Stimulated activated memory B cell treated with anti-CD40 and anti-IgM and Interleukin-4, amounts not matched to agents 10 μg/mL and 1 μg/mL and 100 μg/mL, for 72 hours (primary cell): ENCODE results near the gene PPM1H.
"Not testable (repeated sequence)": the region's sequence is repeated elsewhere in the genome, so short reads cannot be mapped to it uniquely, and the experiment has no call there.

Experiments
- ATAC-seq: fragments of 150-1000 bp; cut with Tn5 transposase; 2 replicates; pipeline ENCODE4 v1.10.0; 2021
- H3K27ac Mint-ChIP-seq: one replicate; pipeline ENCODE4 v1.8.0; 2022; ENCODE audit warnings: mild to moderate bottlenecking, mixed read lengths
- H3K27me3 Mint-ChIP-seq: one replicate; pipeline ENCODE4 v1.8.0; 2022; ENCODE audit warnings: mixed read lengths
- H3K36me3 Mint-ChIP-seq: one replicate; pipeline ENCODE4 v1.8.0; 2022; ENCODE audit warnings: mixed read lengths
- H3K4me1 Mint-ChIP-seq: one replicate; pipeline ENCODE4 v1.8.0; 2022; ENCODE audit warnings: mixed read lengths
- H3K4me3 Mint-ChIP-seq: one replicate; pipeline ENCODE4 v1.8.0; 2022; ENCODE audit warnings: mild to moderate bottlenecking, moderate library complexity, mixed read lengths
- H3K9me3 Mint-ChIP-seq: one replicate; pipeline ENCODE4 v1.8.0; 2022; ENCODE audit warnings: mixed read lengths

Gene PPM1H, protein sequence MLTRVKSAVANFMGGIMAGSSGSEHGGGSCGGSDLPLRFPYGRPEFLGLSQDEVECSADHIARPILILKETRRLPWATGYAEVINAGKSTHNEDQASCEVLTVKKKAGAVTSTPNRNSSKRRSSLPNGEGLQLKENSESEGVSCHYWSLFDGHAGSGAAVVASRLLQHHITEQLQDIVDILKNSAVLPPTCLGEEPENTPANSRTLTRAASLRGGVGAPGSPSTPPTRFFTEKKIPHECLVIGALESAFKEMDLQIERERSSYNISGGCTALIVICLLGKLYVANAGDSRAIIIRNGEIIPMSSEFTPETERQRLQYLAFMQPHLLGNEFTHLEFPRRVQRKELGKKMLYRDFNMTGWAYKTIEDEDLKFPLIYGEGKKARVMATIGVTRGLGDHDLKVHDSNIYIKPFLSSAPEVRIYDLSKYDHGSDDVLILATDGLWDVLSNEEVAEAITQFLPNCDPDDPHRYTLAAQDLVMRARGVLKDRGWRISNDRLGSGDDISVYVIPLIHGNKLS

DNA sequence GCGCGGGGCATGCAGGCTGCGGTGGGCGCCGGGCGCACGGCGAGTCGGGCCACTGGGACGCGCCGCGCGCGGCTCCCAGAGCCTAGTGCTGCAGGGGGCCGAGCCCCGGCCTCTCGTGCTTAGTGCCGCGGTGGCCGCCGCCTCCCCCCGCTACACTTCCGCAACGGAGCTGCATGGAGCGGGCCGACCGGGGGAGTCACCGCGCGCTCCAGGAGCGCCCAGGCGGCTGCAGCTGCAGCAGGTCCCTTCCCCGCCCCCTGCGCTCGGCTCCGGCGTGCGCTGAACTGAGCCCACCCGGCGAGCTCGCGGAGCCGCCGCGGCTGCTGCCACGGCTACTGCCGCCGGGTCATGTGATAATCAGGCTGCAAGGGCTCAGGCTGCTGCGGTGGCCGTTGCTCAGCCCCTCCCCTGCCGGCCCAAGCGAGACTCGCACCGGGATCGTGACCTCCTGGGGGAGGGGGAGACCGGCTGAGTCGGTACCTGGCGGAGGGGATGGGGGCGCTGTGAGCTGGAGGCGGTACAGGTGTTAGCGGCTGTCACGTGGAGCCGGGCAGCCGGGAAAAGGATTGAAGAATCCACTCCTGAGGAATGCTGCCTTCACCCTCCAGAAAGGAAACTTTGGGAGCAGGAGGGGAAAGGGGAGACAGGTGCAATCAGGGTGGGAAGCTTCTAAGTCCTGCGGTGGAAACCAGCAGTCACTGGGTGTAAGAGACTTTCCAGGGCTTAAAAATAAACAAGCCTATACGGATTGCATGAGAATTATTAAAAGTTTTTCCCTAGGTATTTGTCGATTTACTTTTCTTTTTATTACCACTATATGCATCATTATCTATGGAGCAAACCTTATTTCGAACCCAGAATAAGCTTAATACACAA, at the start of gene PPM1H:
Gene PPM1H (minus strand): TSS at position 352 of the 876 bp plus-strand sequence. CDS start 414 bp downstream, outside the sequence.
- peaks cover 49% of the 10 kb centered on the region for H3K27me3 Mint-ChIP-seq
- peak; percentile 77 for ATAC-seq
- H3K27ac Mint-ChIP-seq: no peak within 1 kb of the TSS
- no peaks in the 10 kb centered on the region for H3K36me3 Mint-ChIP-seq
- H3K4me1 Mint-ChIP-seq: peaks cover 17% of the 10 kb centered on the region
- H3K4me3 Mint-ChIP-seq: peak within 1 kb of the TSS; percentile 76
- H3K9me3 Mint-ChIP-seq: no peaks in the 10 kb centered on the region

DNA sequence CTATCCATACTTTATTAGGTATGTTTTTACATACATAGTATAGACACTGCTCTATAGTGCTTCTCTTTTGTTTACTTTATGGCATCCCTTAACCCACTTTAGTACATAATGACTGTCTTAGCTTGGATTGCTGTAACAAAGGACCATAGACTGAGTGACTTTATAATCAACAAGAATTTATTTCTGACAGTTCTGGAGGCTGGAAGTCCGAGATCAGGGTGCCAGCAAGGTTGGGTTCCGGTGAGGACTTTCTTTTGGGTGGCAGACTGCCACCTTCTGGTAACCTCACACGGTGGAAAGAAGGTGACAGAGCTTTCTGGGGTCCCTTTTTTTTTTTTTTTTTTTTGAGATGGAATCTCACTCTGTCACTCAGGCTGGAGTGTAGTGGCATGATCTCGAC, 48.6 kb upstream of the PPM1H start:
- H3K9me3 Mint-ChIP-seq: no peaks in the 10 kb centered on the region
- no peak overlapping the region for H3K27ac Mint-ChIP-seq
- no peaks in the 10 kb centered on the region for H3K27me3 Mint-ChIP-seq
- no peaks in the 10 kb centered on the region for H3K4me1 Mint-ChIP-seq
- no peak overlapping the region for H3K4me3 Mint-ChIP-seq
- ATAC-seq: no peak
- no peaks in the 10 kb centered on the region for H3K36me3 Mint-ChIP-seq

DNA sequence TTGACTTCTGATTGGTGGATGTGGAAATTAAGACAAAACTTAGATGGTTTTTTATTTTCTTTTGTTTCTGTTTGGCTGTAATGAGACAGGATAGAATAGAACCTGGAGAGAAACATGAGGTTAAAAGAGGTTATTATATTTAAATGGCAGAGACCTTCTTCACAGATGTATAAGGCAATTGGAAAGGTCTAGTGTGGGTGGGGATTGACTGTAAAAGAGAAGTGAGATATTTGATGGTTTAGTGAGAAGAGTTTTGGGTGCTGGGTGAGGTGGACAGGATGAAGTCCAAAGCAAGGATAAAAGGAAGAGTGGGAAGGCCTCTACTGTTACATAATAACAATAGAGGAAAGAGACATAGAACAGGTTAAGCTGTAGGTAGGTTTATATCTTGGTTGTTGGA, 43.8 kb upstream of the PPM1H start:
- Mint-ChIP-seq H3K4me1 (no peaks in the 10 kb centered on the region), H3K9me3 (peaks cover 3% of the 10 kb centered on the region), H3K36me3 (no peaks in the 10 kb centered on the region), H3K27ac (no peak overlapping the region), H3K27me3 (no peaks in the 10 kb centered on the region), H3K4me3 (no peak overlapping the region)
- ATAC-seq: no peak

GRCh38 chr12:62977883-62978282, 42.9 kb upstream of the PPM1H start:
- Mint-ChIP-seq H3K4me1 (no peaks in the 10 kb centered on the region), H3K27me3 (no peaks in the 10 kb centered on the region), H3K4me3 (no peak overlapping the region), H3K27ac (no peak overlapping the region), H3K9me3 (peaks cover 3% of the 10 kb centered on the region), H3K36me3 (no peaks in the 10 kb centered on the region)
- ATAC-seq: no peak

DNA sequence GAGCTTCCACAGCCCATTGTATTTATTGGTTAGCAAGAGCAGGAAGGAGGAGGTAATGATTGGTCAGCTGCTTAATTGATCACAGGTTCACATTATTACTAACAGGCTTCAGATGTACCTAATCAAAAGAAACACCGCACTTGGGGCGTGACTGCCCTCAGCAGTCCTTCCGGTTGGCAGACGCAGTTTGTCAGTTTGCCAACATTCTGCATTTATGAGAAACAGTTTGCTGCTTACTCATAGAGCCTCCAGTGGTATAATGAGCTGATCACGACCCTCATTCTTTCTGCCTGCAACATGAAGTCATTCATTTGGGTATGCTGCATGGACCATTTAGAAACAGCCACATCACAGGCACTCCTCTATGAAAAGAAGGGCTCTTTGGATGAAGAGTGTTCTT, 42.5 kb upstream of the PPM1H start:
- H3K9me3 Mint-ChIP-seq: peaks cover 3% of the 10 kb centered on the region
- no peak for ATAC-seq
- no peaks in the 10 kb centered on the region for H3K4me1 Mint-ChIP-seq
- H3K27me3 Mint-ChIP-seq: no peaks in the 10 kb centered on the region
- no peak overlapping the region for H3K27ac Mint-ChIP-seq
- H3K36me3 Mint-ChIP-seq: no peaks in the 10 kb centered on the region
- H3K4me3 Mint-ChIP-seq: no peak overlapping the region

GRCh38 chr12:62976110-62976662, 41.2 kb upstream of the PPM1H start:
- Mint-ChIP-seq H3K27me3 (no peaks in the 10 kb centered on the region), H3K27ac (no peak overlapping the region), H3K4me1 (no peaks in the 10 kb centered on the region), H3K36me3 (no peaks in the 10 kb centered on the region), H3K9me3 (peaks cover 3% of the 10 kb centered on the region), H3K4me3 (no peak overlapping the region)
- no peak for ATAC-seq

GRCh38 chr12:62971769-62972525, 37.0 kb upstream of the PPM1H start:
- no peak overlapping the region for H3K4me3 Mint-ChIP-seq
- H3K27me3 Mint-ChIP-seq: no peaks in the 10 kb centered on the region
- no peaks in the 10 kb centered on the region for H3K4me1 Mint-ChIP-seq
- no peak overlapping the region for H3K27ac Mint-ChIP-seq
- ATAC-seq: peak; percentile 53
- no peaks in the 10 kb centered on the region for H3K36me3 Mint-ChIP-seq
- peaks cover 3% of the 10 kb centered on the region for H3K9me3 Mint-ChIP-seq

GRCh38 chr12:62969695-62970094, 34.7 kb upstream of the PPM1H start:
- no peak for ATAC-seq
- Mint-ChIP-seq H3K27me3 (no peaks in the 10 kb centered on the region), H3K4me3 (no peak overlapping the region)

GRCh38 chr12:62967701-62968100, 32.8 kb upstream of the PPM1H start:
- no peak overlapping the region for H3K4me3 Mint-ChIP-seq
- H3K9me3 Mint-ChIP-seq: no peaks in the 10 kb centered on the region
- no peak overlapping the region for H3K27ac Mint-ChIP-seq
- ATAC-seq: no peak
- no peaks in the 10 kb centered on the region for H3K4me1 Mint-ChIP-seq
- H3K27me3 Mint-ChIP-seq: no peaks in the 10 kb centered on the region
- H3K36me3 Mint-ChIP-seq: no peaks in the 10 kb centered on the region

More at GRCh38 chr12:62969695-62970094, 34.7 kb upstream of the PPM1H start:
- H3K36me3 Mint-ChIP-seq: no peaks in the 10 kb centered on the region
- no peaks in the 10 kb centered on the region for H3K4me1 Mint-ChIP-seq
- H3K27ac Mint-ChIP-seq: no peak overlapping the region
- peaks cover 3% of the 10 kb centered on the region for H3K9me3 Mint-ChIP-seq

- H3K9me3 Mint-ChIP-seq: no peaks in the 10 kb centered on the region
Observed at GRCh38 chr12:62966990-62967506, 32.1 kb upstream of the PPM1H start.

GRCh38 chr12:62966446-62966989, 31.6 kb upstream of the PPM1H start:
- ATAC-seq: peak; percentile 43
- H3K36me3 Mint-ChIP-seq, H3K4me3 Mint-ChIP-seq, H3K9me3 Mint-ChIP-seq, H3K27me3 Mint-ChIP-seq, H3K27ac Mint-ChIP-seq, H3K4me1 Mint-ChIP-seq: not testable (repeated sequence)

More at GRCh38 chr12:62966990-62967506, 32.1 kb upstream of the PPM1H start:
- H3K4me3 Mint-ChIP-seq: no peak overlapping the region
- H3K36me3 Mint-ChIP-seq: no peaks in the 10 kb centered on the region
- no peak overlapping the region for H3K27ac Mint-ChIP-seq
- no peaks in the 10 kb centered on the region for H3K4me1 Mint-ChIP-seq
- H3K27me3 Mint-ChIP-seq: no peaks in the 10 kb centered on the region
- ATAC-seq: no peak

GRCh38 chr12:62965700-62966099, 30.8 kb upstream of the PPM1H start:
- H3K27me3 Mint-ChIP-seq, H3K27ac Mint-ChIP-seq, H3K4me1 Mint-ChIP-seq, H3K36me3 Mint-ChIP-seq, H3K4me3 Mint-ChIP-seq, H3K9me3 Mint-ChIP-seq, ATAC-seq: not testable (repeated sequence)

- not testable (repeated sequence) for H3K36me3 Mint-ChIP-seq, H3K4me3 Mint-ChIP-seq, H3K27me3 Mint-ChIP-seq, H3K27ac Mint-ChIP-seq, ATAC-seq, H3K4me1 Mint-ChIP-seq, H3K9me3 Mint-ChIP-seq
Observed at GRCh38 chr12:62965242-62965641, 30.3 kb upstream of the PPM1H start.

DNA sequence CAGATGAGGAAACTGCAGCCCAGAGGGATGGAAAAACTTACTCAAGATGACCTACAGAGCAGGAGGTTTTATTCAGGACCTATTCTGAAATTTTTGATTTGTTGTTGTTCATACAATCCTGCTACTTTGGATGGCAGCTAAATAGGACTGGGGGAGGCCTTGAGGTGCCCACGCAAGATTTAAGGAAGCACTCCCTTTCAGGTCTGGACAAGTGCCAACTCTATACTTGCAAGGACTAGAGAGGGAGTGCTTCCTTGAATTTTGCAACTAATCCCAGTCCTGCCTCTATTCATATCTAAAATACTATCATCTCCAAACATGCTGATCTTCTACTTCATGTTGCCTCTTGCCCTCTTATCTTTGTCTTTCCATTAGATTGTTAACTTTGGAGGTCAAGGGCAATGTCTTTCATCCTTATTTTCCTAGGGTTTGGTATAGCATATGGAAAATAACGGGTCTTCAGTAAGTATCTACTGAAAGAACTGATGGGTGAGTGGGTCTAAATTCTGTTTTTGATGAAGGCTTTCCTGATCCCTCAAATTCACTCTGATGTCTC, 28.6 kb upstream of the PPM1H start:
- Mint-ChIP-seq H3K4me1 (no peaks in the 10 kb centered on the region), H3K4me3 (no peak overlapping the region), H3K9me3 (no peaks in the 10 kb centered on the region), H3K27me3 (no peaks in the 10 kb centered on the region), H3K36me3 (no peaks in the 10 kb centered on the region), H3K27ac (no peak overlapping the region)
- ATAC-seq: no peak
